Measurements from ENCODE around the gene HOXA3.

Gene HOXA3

DNA sequence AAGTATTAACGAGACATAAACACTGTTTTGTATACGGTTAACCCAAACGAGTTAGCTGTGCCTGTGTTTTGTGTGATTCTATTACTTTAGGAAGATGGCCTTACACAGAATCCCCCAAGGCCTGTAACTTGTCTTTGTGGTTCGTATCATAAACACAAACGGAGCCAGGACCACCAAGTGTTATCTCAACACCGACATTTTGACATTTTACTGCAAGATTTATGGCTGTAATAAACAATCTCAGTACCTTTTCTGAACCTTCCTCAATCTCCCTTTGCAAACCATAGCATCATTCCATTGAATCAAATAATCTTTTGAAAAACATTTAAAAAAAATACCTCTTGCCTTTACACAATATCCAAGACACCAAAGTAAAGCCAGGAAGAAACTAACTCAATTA, 19.4 kb downstream of the HOXA3 start:
- no peak for TF ChIP-seq CTCF (IDR thresholded peaks at IDR 0.05; ENCODE audit: low read depth, low read length, missing control alignments)
- H3K4me3 ChIP-seq (ENCODE audit: low read depth, low read length): no peak overlapping the region
- DNase-seq (ENCODE audit: low read depth): no peak
- in situ Hi-C loops (cut with HindIII; ENCODE audit: low sequenced_read_pairs): no loop called here

GRCh38 chr7:27132214-27132613, 20.2 kb downstream of the HOXA3 start:
- no peak for DNase-seq (ENCODE audit: low read depth)
- TF ChIP-seq CTCF (IDR thresholded peaks at IDR 0.05; ENCODE audit: low read depth, low read length, missing control alignments): no peak
- no peak overlapping the region for H3K4me3 ChIP-seq (ENCODE audit: low read depth, low read length)
- in situ Hi-C loops (cut with HindIII; ENCODE audit: low sequenced_read_pairs): no loop called here

DNA sequence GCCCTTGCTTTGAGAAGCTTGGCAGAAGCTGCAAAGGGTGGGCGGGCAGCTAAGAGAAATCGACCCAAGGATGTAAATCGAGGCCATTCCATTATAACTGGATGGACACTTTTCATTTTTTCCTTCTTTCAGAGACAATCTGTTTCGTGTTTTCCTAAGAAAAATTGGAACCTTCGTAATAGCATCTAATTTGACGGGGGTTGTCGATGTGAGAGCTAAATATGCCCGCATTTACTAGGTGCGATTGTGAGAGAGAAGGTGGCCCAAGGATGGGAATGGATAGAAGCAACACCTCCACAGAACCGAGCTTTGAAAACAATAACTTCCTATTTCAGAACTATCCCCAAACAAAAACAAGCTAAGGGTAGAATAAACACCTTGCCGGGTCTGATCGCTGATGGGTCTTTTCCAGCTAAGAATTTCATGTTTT, 21.0 kb downstream of the HOXA3 start:
- no peak for DNase-seq (ENCODE audit: low read depth)
- peak overlapping the region; percentile 42 for H3K4me3 ChIP-seq (ENCODE audit: low read depth, low read length)
- in situ Hi-C loops (cut with HindIII; ENCODE audit: low sequenced_read_pairs): no loop called here
- no peak for TF ChIP-seq CTCF (IDR thresholded peaks at IDR 0.05; ENCODE audit: low read depth, low read length, missing control alignments)

GRCh38 chr7:27130540-27131389, 21.6 kb downstream of the HOXA3 start, which contains the start of gene HOXA4:
Gene HOXA4 (minus strand): TSS chr7:27130757. CDS start chr7:27130733, 24 bp downstream.
- no peak for DNase-seq (ENCODE audit: low read depth)
- TF ChIP-seq CTCF (IDR thresholded peaks at IDR 0.05; ENCODE audit: low read depth, low read length, missing control alignments): no peak
- in situ Hi-C loops (cut with HindIII; ENCODE audit: low sequenced_read_pairs): no loop called here

GRCh38 chr7:27129729-27130539, 22.4 kb downstream of the HOXA3 start:
- in situ Hi-C loops (cut with HindIII; ENCODE audit: low sequenced_read_pairs): no loop called here
- no peak for DNase-seq (ENCODE audit: low read depth)
- no peak for TF ChIP-seq CTCF (IDR thresholded peaks at IDR 0.05; ENCODE audit: low read depth, low read length, missing control alignments)

More at GRCh38 chr7:27130540-27131389, 21.6 kb downstream of the HOXA3 start, which contains the start of gene HOXA4:
- peak within 1 kb of the TSS; percentile 42 for H3K4me3 ChIP-seq (ENCODE audit: low read depth, low read length)

More at GRCh38 chr7:27129729-27130539, 22.4 kb downstream of the HOXA3 start:
- peak overlapping the region; percentile 42 for H3K4me3 ChIP-seq (ENCODE audit: low read depth, low read length)
